Activated CD4-positive, CD25-positive, alpha-beta regulatory T cell treated with anti-CD3 and anti-CD28 coated beads, Interleukin-2, amount 50 U/mL, for 24 hours (primary cell): ENCODE measurements around the gene BCAS4.

ENCODE experiments used
- ATAC-seq, 2 donors: fragments of 150-1000 bp; cut with Tn5 transposase; one replicate each; pipeline ENCODE4 v1.10.0; 2021; ENCODE audit warnings: mild to moderate bottlenecking in 1 of 2, moderate library complexity in 1 of 2

Gene BCAS4

GRCh38 chr20:50916257-50916656 is 121.4 kb downstream of the BCAS4 start:
- no peak for ATAC-seq

- no peak for ATAC-seq
These were observed 122.1 kb downstream of the BCAS4 start for GRCh38 chr20:50916934-50917333.

GRCh38 chr20:50918403-50918802 is 123.5 kb downstream of the BCAS4 start:
- ATAC-seq, result no peak

GRCh38 chr20:50919567-50919966 is 124.7 kb downstream of the BCAS4 start:
- ATAC-seq, result no peak

GRCh38 chr20:50920997-50921396 is 126.1 kb downstream of the BCAS4 start:
- peak; percentile 74 to 77 for ATAC-seq

DNA sequence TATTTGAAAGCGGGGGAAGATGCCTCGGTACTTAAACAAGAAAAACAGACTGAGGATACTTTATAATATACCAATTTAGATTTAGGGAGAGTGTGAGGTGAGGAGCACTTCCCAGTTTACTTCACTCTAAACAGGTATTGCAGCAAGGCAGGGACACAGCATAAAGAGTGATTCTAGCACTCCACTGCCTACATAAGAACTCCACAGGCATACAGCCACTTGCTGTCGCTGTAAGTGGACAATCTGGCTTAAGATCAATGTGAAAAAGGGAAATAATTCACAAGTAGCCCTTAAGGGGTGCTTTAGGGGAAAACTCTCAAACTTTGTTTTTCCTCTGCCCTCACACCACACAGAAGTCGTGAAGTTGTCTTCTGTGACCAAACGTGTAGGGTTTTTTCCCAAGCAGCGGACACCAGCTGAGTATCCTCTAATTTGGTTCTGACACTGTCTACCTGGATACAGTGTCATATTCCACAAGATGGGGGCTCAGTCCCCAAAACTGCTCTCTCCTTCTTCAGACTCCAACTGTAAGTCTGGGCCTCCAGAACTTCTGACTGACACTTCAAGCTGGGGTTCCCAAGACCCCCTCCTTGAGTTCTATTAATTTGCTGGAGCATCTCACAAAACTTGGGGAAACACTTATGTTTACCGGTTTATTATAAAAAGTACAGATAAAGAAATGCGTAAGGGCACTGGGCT is 127.1 kb downstream of the BCAS4 start:
- ATAC-seq, result no peak

GRCh38 chr20:50924261-50924920 is 129.5 kb downstream of the BCAS4 start:
- ATAC-seq, result peak; percentile 40 to 61

- no peak for ATAC-seq
These were observed 131.7 kb downstream of the BCAS4 start for GRCh38 chr20:50926530-50926929.
